Endothelial cell (in vitro differentiated cells): ENCODE data around the gene HEBP2. TPM values are rescaled to one million over a fixed set of nuclear protein-coding genes. Genes with fewer than 3 reads are reported as not detected.

Experiments
- DNase-seq: peaks from one replicate; pipeline ENCODE4 v3.0.0; 2021; ENCODE audit warnings: low spot score
- H3K27ac Mint-ChIP-seq: one replicate; pipeline ENCODE4 v1.8.0; 2021; ENCODE audit warnings: mixed read lengths, inconsistent platforms; ENCODE audit not compliant: unreplicated experiment
- H3K27me3 Mint-ChIP-seq: one replicate; pipeline ENCODE4 v1.8.0; 2021; ENCODE audit warnings: mild to moderate bottlenecking, moderate library complexity, mixed read lengths, inconsistent platforms; ENCODE audit not compliant: unreplicated experiment
- H3K36me3 Mint-ChIP-seq: one replicate; pipeline ENCODE4 v1.8.0; 2021; ENCODE audit warnings: mild to moderate bottlenecking, low read depth, mixed read lengths, inconsistent platforms; ENCODE audit not compliant: unreplicated experiment
- H3K4me1 Mint-ChIP-seq: one replicate; pipeline ENCODE4 v1.8.0; 2021; ENCODE audit warnings: mild to moderate bottlenecking, mixed read lengths, inconsistent platforms; ENCODE audit not compliant: unreplicated experiment
- H3K4me3 Mint-ChIP-seq: one replicate; pipeline ENCODE4 v1.8.0; 2021; ENCODE audit warnings: mild to moderate bottlenecking, mixed read lengths, inconsistent platforms; ENCODE audit not compliant: unreplicated experiment
- H3K9me3 Mint-ChIP-seq: one replicate; pipeline ENCODE4 v1.8.0; 2021; ENCODE audit warnings: mixed read lengths, inconsistent platforms; ENCODE audit not compliant: unreplicated experiment
- total RNA-seq: library from RNA; stranded (reverse); fragmentation: NEBNext Ultra II Directional; extraction: Animal tissue kit (Norgen Biotek cat#: 25700); gene quantifications from one replicate; pipeline ENCODE4 v1.2.1, GENCODE V29; 2021; ENCODE audit not compliant: unreplicated experiment
- TF ChIP-seq, protein P1 (sequence below): fragments of 200-600 bp; sonication (generic); IDR thresholded peaks from one replicate; pipeline ENCODE4 v1.5.0; 2021; ENCODE audit warnings: antibody characterized with exemption; ENCODE audit not compliant: unreplicated experiment

The HEBP2 gene
- total RNA-seq, 1 donor from 2014 or later = 30.1 TPM

- TF ChIP-seq, protein P1, sequence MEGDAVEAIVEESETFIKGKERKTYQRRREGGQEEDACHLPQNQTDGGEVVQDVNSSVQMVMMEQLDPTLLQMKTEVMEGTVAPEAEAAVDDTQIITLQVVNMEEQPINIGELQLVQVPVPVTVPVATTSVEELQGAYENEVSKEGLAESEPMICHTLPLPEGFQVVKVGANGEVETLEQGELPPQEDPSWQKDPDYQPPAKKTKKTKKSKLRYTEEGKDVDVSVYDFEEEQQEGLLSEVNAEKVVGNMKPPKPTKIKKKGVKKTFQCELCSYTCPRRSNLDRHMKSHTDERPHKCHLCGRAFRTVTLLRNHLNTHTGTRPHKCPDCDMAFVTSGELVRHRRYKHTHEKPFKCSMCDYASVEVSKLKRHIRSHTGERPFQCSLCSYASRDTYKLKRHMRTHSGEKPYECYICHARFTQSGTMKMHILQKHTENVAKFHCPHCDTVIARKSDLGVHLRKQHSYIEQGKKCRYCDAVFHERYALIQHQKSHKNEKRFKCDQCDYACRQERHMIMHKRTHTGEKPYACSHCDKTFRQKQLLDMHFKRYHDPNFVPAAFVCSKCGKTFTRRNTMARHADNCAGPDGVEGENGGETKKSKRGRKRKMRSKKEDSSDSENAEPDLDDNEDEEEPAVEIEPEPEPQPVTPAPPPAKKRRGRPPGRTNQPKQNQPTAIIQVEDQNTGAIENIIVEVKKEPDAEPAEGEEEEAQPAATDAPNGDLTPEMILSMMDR = no peak
- H3K4me1 Mint-ChIP-seq = peaks cover 4% of the 10 kb centered on the region
Observed at GRCh38 chr6:138410048-138410735, 6.2 kb downstream of the HEBP2 start.

GRCh38 chr6:138410972-138411880 lies 7.2 kb downstream of the HEBP2 start:
- TF ChIP-seq, protein P1 = no peak
- Mint-ChIP-seq H3K4me1 (peaks cover under 1% of the 10 kb centered on the region), H3K9me3 (no peaks in the 10 kb centered on the region), H3K36me3 (peaks cover 47% of the 10 kb centered on the region), H3K27ac (no peak overlapping the region), H3K27me3 (peaks cover 5% of the 10 kb centered on the region), H3K4me3 (no peak overlapping the region)
- DNase-seq = no peak

More at GRCh38 chr6:138410048-138410735, 6.2 kb downstream of the HEBP2 start:
- DNase-seq = no peak
- Mint-ChIP-seq H3K36me3 (peaks cover 50% of the 10 kb centered on the region), H3K9me3 (no peaks in the 10 kb centered on the region), H3K27me3 (peaks cover 6% of the 10 kb centered on the region), H3K27ac (no peak overlapping the region), H3K4me3 (no peak overlapping the region)

DNA sequence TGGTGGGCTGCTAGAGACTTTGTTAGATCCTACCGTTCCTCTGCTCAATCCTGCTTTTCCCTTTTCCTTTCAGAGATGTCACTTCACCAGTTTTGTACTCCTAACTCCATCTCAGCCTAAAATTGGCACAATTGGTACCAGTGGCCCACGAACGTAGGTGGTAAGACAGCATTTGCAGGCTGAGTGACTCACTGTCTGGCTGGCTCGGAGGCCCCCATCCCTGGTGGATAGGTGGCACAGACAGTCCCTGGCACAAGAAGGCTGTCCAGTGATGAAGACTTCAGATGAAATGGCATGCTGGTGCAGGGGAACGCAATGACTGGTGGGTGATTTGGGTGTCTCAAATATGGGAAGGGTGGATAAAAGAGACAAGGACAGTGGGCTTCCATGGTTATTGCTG lies 11.1 kb downstream of the HEBP2 start:
- Mint-ChIP-seq H3K27ac (no peak overlapping the region), H3K9me3 (no peaks in the 10 kb centered on the region), H3K36me3 (peaks cover 28% of the 10 kb centered on the region), H3K4me1 (no peaks in the 10 kb centered on the region), H3K4me3 (no peak overlapping the region), H3K27me3 (peaks cover 9% of the 10 kb centered on the region)
- TF ChIP-seq, protein P1 = no peak
- no peak for DNase-seq

DNA sequence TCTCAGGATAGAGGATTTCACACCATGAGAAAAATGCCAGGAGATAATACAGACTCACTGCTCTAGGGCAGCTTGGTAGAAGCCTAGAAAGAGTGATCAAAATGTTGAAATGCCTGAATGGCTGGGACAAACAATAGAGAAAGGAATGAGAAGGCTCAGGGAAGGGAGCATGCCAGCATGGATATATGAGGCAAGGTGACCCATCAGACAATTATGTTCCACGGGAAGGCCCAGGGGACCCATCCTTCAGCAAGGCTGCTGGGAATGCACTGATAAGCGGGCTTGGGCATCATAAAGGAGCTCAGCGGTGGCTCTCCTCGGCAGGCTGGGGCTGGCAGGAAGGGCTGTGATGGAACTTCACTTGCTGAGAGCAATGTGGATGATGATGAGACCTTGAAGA lies 12.2 kb downstream of the HEBP2 start:
- TF ChIP-seq, protein P1 = no peak
- H3K27ac Mint-ChIP-seq = peak overlapping the region; percentile 37
- no peaks in the 10 kb centered on the region for H3K9me3 Mint-ChIP-seq
- H3K4me3 Mint-ChIP-seq = no peak overlapping the region
- H3K36me3 Mint-ChIP-seq = peaks cover 27% of the 10 kb centered on the region
- no peaks in the 10 kb centered on the region for H3K4me1 Mint-ChIP-seq
- no peak for DNase-seq
- H3K27me3 Mint-ChIP-seq = peaks cover 12% of the 10 kb centered on the region
